Measurements from ENCODE around the gene TSPAN9. TPM values are rescaled to one million over a fixed set of nuclear protein-coding genes. Genes with fewer than 3 reads are reported as not detected.

The TSPAN9 gene
- total and polyA plus RNA-seq, 9 of the 15 experiments (the other 6 are each of a cell fraction or from before 2014, with no cell fraction given), result 0.23 to 2.1 (median 0.60) TPM; not detected in 2

- intact Hi-C loops (cut with micrococcal nuclease), result loop anchor here (10.0 kb wide), 1 partner anchor 205 kb away; no protein-coding TSS in a partner anchor
Observed at GRCh38 chr12:3069714-3070113, 7.5 kb upstream of the TSPAN9 start.

More at GRCh38 chr12:3069714-3070113, 7.5 kb upstream of the TSPAN9 start:
- H3K79me2 ChIP-seq (ENCODE audit: control insufficient read depth, insufficient read depth, low read length), result no peaks in the 10 kb centered on the region
- in situ Hi-C loops (cut with MboI), result no loop called here
- ChIA-PET CTCF (ENCODE audit: low intra/inter-chr PET ratio) (no interaction called here), POLR2A (no interaction called here)
- ATAC-seq (no peak), DNase-seq (ENCODE audit: extremely low read depth in 1 of 4, low spot score in 3 of 4) (no peak), FAIRE-seq (no peak)
- no peak overlapping the region for H2AFZ ChIP-seq (ENCODE audit: low read depth, low read length)
- H3K4me3 ChIP-seq, result no peak overlapping the region
- 0% methylated on average over 3 of the region's 4 CpGs for WGBS (ENCODE audit: insufficient coverage, low coverage, missing lambda C conversion rate)
- H3K9ac ChIP-seq (ENCODE audit: insufficient read depth in 1 of 2, low read depth in 2 of 2, low read length in 2 of 2), result no peak overlapping the region
- no peaks in the 10 kb centered on the region for H3K9me1 ChIP-seq (ENCODE audit: control insufficient read depth, insufficient read depth, low read length)
- no TSS peak for BruUV-seq (replicated peaks)
- H4K20me1 ChIP-seq (replicated peaks; ENCODE audit: control insufficient read depth, insufficient read depth, low read length), result no peaks in the 10 kb centered on the region; the same call in 1 of the 2 replicates
- no peak overlapping the region for H3K27ac ChIP-seq (ENCODE audit: extremely low read depth, low read depth, low read length)
- H3K4me1 ChIP-seq (replicated peaks in 1 of 2; ENCODE audit: control insufficient read depth in 2 of 2, insufficient read depth in 2 of 2, low read length in 2 of 2), result peaks cover 2 to 4% of the 10 kb centered on the region in 2 experiments; a peak in 2 of 5 replicates
- H3K27me3 ChIP-seq (ENCODE audit: control insufficient read depth in 2 of 2, insufficient read depth in 2 of 2, low read length in 2 of 2), result peaks cover 4 to 5% of the 10 kb centered on the region in 2 experiments; a peak in 4 of 5 replicates
- H3K36me3 ChIP-seq (ENCODE audit: control insufficient read depth, insufficient read depth, low read length), result no peaks in the 10 kb centered on the region
- TF ChIP-seq NUFIP1 (IDR thresholded peaks at IDR 0.05; ENCODE audit: partially characterized antibody), result no peak
- TF ChIP-seq ZNF507 (tag; conservative IDR thresholded peaks at IDR 0.05), result no peak
- TF ChIP-seq SP1 (CRISPR knock-in tag; IDR thresholded peaks at IDR 0.05), result no peak
- TF ChIP-seq SIN3A (IDR thresholded peaks at IDR 0.05; ENCODE audit: borderline replicate concordance in 2 of 2, control insufficient read depth in 1 of 2, low read depth in 2 of 2, low read length in 2 of 2), result no peak
- no peak for TF ChIP-seq ZFPM2 (CRISPR knock-in tag; IDR thresholded peaks at IDR 0.05)
- TF ChIP-seq SREBF1 (IDR thresholded peaks at IDR 0.05; ENCODE audit: borderline replicate concordance, low read depth, low read length), result no peak
- no peak for TF ChIP-seq NR3C1 (CRISPR knock-in tag; IDR thresholded peaks at IDR 0.05)
- TF ChIP-seq KLF6 (CRISPR knock-in tag; IDR thresholded peaks at IDR 0.05; ENCODE audit: borderline replicate concordance), result no peak
- TF ChIP-seq ELF2 (CRISPR knock-in tag; IDR thresholded peaks at IDR 0.05), result no peak
- no peak for TF ChIP-seq SMAD4 (CRISPR knock-in tag; conservative IDR thresholded peaks at IDR 0.05)
- TF ChIP-seq NR2C2 (CRISPR knock-in tag; IDR thresholded peaks at IDR 0.05), result no peak
- no peak for TF ChIP-seq NR2C2 (tag; IDR thresholded peaks at IDR 0.05)
- TF ChIP-seq ZNF408 (CRISPR knock-in tag; IDR thresholded peaks at IDR 0.05; ENCODE audit: low read depth), result no peak
- no peak for TF ChIP-seq AFF1 (IDR thresholded peaks at IDR 0.05; ENCODE audit: low read depth in 1 of 2, partially characterized antibody in 2 of 2)
- TF ChIP-seq TAF7 (tag; IDR thresholded peaks at IDR 0.05), result no peak
- no peak for TF ChIP-seq MTA1 (IDR thresholded peaks at IDR 0.05; ENCODE audit: borderline replicate concordance)
- TF ChIP-seq ZNF431 (CRISPR knock-in tag; IDR thresholded peaks at IDR 0.05), result no peak
- TF ChIP-seq E2F3 (CRISPR knock-in tag; IDR thresholded peaks at IDR 0.05), result no peak
- no peak overlapping the region for H3K4me2 ChIP-seq (ENCODE audit: insufficient read depth, low read length)
- no peaks in the 10 kb centered on the region for H3K9me3 ChIP-seq (replicated peaks; ENCODE audit: control insufficient read depth, insufficient read depth, low read depth, low read length)

All from K562 (cell line).